ENCODE data around the gene TNFRSF1A.
A peak's percentile ranks its signal among the peaks of the same experiment; 100 is the strongest.

The TNFRSF1A gene

DNA sequence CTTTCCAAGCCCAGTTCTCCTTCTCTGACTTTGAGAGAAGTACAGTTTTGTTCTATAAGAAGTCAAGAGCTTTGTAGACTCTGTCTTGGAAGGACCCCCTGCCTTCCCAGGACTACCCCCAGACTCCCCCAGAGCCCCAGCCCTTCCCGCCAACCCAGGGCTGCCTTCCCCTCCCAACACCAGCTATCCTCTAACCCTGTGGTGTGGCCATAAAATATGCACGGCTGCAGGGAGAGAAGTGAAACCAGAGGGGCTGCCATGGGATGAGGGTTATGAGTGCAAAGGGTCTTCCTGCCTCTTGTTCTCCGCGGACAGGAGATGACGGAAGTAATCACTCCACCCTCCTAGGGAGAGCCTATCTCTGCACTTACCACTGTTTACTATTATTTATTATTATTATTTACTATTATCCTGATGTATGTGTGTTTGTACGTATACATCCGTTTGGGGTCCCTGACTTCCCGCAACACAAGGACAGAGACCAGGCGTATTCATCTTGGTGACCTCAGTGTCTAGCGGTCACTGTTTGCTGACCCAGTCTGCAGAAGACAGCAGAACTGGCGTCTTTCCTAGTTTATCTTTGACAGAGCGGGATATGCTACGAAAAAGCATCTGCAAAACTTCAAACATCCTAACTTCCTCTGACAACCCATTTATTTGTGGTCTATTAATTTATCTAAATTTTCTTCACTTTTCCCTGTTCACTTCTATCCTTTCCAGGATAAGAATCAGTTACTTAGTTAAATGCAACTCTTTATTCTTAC is 37.0 kb upstream of the TNFRSF1A start:
- TF ChIP-seq, protein P1, sequence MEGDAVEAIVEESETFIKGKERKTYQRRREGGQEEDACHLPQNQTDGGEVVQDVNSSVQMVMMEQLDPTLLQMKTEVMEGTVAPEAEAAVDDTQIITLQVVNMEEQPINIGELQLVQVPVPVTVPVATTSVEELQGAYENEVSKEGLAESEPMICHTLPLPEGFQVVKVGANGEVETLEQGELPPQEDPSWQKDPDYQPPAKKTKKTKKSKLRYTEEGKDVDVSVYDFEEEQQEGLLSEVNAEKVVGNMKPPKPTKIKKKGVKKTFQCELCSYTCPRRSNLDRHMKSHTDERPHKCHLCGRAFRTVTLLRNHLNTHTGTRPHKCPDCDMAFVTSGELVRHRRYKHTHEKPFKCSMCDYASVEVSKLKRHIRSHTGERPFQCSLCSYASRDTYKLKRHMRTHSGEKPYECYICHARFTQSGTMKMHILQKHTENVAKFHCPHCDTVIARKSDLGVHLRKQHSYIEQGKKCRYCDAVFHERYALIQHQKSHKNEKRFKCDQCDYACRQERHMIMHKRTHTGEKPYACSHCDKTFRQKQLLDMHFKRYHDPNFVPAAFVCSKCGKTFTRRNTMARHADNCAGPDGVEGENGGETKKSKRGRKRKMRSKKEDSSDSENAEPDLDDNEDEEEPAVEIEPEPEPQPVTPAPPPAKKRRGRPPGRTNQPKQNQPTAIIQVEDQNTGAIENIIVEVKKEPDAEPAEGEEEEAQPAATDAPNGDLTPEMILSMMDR (IDR thresholded peaks at IDR 0.05; ENCODE audit: low read depth, low read length) = no peak
- no peak for DNase-seq (ENCODE audit: low read depth in 2 of 2)
- H3K4me3 ChIP-seq (replicated peaks in 1 of 2; ENCODE audit: low read depth in 2 of 2, low read length in 2 of 2) = no peak overlapping the region

DNA sequence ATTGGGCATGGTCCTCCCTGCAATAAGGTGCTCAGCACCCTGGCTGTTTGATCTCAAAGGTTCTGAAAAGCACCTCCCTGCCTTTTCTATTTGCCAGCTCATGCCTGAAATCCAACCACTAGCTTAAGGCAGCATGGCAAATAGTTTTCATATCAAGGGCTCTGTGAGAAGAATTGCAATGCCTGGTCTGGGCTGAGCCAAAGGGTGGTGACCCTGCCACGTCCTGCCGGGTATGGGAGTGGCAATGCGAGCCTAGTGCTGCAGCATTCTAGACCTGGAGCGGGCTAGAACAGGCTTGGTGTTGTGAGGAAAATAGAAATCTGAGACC is 35.8 kb upstream of the TNFRSF1A start:
- H3K4me3 ChIP-seq (replicated peaks in 1 of 2; ENCODE audit: low read depth in 2 of 2, low read length in 2 of 2) = no peak overlapping the region
- DNase-seq (ENCODE audit: low read depth in 2 of 2) = peak in 1 of 2 donors; percentile 63
- TF ChIP-seq, protein P1 (IDR thresholded peaks at IDR 0.05; ENCODE audit: low read depth, low read length) = no peak

DNA sequence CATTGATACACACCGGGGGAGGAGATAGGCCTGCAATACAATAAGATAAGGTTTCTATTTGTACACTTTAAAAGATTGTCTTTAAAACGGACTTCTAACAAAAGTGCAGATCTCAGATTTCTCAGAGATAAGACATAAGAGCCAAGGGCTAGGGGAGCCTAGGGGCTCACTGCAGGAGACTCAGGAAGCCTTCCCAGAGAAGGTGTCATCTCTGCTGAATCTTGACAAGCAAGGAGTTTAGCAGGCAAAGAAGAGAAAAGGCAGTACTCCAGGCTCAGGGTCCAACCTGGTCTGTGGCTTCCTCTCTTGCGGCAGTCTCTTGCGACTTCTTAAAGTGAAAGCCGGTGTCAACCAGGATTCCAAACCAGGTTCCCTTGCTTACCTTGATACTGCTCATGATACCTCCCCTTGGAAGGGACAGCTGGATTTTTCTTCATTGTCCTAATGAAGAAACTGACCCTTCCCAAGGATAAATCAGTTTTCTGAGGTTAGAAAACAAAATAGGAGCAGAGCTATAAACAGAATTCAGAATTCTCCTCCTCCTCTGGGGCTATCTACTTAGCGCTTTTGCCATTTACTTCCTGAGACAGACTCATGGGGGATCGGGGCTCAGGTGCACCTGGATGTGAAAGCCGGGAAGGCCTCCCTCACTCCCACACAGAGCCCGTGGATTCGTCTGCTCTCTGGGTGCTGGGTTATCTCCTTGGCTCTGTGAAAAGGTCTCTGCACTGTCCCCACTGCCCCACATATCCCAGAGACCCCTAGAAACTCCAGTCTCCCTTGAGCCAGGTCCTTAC is 35.2 kb upstream of the TNFRSF1A start:
- no peak overlapping the region for H3K4me3 ChIP-seq (replicated peaks in 1 of 2; ENCODE audit: low read depth in 2 of 2, low read length in 2 of 2)
- TF ChIP-seq, protein P1 (IDR thresholded peaks at IDR 0.05; ENCODE audit: low read depth, low read length) = no peak
- DNase-seq (ENCODE audit: low read depth in 2 of 2) = no peak

DNA sequence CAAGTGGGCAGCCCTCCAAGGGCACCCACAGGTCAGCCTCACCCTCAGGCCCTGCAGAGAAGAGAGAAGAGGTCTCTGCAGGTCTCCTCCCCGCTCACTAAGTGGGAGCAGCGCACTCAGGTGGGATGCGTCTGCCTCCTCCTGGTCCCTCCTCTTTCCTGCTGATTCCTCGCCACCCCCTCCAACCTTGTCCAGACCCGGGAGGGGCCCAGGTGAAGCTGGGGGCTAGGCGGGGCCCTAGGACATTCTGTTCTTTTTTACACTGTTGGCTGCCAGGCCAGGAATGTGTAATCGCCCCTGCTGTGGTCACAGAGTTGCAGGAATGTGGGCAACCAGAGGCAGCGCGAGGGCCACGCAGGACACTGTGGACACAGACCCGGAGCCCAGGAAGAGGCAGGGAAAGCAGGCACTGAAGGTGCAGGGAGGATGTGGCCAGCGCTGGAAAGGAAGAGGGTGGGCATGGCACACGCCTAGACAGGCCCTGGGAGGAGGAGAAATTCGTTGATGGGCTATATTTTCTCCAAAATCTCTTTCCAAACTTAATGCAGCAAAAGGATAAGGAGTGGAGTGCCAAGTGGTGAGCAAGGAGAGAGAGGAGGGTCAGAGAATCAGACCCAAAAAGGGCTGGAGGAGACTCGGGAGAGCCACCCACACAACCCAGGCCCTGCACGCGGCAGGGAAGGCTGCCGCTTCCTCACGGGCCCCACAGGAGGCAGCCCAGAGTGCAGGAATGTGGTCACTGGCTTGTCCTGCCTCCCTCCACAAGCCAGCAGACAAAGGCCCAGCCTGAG is 34.4 kb upstream of the TNFRSF1A start:
- H3K4me3 ChIP-seq (replicated peaks in 1 of 2; ENCODE audit: low read depth in 2 of 2, low read length in 2 of 2) = no peak overlapping the region
- peak; percentile 69 to 85 for DNase-seq (ENCODE audit: low read depth in 2 of 2)
- TF ChIP-seq, protein P1 (IDR thresholded peaks at IDR 0.05; ENCODE audit: low read depth, low read length) = peak; percentile 45

DNA sequence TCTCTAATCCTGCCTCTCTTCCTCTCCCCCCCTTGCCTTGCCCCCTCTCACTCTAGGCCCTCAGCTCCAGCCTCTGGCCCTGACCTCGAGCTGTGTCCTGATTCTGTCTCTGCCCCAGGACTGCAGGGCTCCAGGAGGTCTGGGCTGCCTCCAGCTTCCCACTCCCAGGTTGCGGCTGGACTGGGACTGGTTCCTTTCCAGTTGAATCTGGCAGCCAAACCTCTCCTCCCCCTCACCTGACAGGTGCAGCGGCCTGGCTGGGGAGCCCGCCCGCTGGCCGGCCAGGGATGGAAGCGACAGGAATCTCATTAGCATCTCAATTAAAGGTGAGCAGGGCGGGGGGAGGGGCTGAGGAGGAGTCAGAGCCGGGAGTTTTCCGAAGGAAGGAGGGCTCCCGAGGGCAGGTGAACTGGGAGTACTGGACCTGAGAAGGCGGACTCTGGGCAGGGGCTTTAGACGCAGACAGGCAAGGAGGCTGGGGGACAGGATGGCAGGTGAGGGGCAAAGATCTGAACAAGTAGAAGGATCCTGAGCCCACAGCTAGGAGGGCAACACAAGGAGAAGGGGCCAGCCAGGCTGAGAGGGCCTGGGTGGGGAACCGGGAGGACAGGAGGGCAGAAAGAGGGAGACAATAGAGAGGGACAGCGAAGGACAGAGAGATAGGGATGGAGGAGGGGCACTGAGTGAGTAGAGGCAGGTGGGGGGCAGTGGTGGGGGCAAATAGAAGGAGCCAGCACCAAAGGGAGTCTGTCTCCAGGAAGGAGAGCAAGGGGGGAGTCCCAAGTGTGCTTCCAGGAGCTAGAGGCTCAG is 33.6 kb upstream of the TNFRSF1A start, which contains the start of gene SCNN1A:
SCNN1A (minus strand) TSS at position 295 of the 810 bp plus-strand sequence. CDS start 780 bp downstream, outside the sequence.
- H3K4me3 ChIP-seq (replicated peaks in 1 of 2; ENCODE audit: low read depth in 2 of 2, low read length in 2 of 2) = no peak within 1 kb of the TSS
- TF ChIP-seq, protein P1 (IDR thresholded peaks at IDR 0.05; ENCODE audit: low read depth, low read length) = no peak

DNA sequence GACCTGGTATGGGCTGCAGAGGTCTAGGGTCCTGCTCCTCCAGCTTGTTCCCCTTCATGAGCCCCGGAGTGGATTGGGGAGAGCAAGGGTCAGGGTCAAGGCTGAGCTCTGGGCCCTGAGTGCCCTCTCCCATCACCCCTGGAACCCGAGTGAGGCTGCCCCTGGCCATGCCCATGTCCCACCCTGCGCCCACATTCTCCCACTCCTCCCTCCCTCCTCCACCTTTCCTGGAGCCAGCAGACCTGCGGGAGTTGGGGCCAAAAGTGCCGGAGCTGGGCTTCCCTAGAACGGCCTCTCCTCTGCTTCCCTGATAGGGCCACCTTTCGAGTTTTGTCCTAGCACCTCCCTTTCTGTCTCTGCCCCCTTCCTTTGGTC is 32.9 kb upstream of the TNFRSF1A start:
- TF ChIP-seq, protein P1 (IDR thresholded peaks at IDR 0.05; ENCODE audit: low read depth, low read length) = no peak
- DNase-seq (ENCODE audit: low read depth in 2 of 2) = no peak

More for the DNA sequence above, 33.6 kb upstream of the TNFRSF1A start, which contains the start of gene SCNN1A:
- DNase-seq (ENCODE audit: low read depth in 2 of 2) = no peak

More for the DNA sequence above, 32.9 kb upstream of the TNFRSF1A start:
- no peak overlapping the region for H3K4me3 ChIP-seq (replicated peaks in 1 of 2; ENCODE audit: low read depth in 2 of 2, low read length in 2 of 2)

All from cardiac fibroblast (primary cell).